Measurements from ENCODE around the gene GJA4.
A peak's percentile ranks its signal among the peaks of the same experiment; 100 is the strongest.
"Not testable (repeated sequence)": the region's sequence is repeated elsewhere in the genome, so short reads cannot be mapped to it uniquely, and the experiment has no call there.

GJA4 gene

DNA sequence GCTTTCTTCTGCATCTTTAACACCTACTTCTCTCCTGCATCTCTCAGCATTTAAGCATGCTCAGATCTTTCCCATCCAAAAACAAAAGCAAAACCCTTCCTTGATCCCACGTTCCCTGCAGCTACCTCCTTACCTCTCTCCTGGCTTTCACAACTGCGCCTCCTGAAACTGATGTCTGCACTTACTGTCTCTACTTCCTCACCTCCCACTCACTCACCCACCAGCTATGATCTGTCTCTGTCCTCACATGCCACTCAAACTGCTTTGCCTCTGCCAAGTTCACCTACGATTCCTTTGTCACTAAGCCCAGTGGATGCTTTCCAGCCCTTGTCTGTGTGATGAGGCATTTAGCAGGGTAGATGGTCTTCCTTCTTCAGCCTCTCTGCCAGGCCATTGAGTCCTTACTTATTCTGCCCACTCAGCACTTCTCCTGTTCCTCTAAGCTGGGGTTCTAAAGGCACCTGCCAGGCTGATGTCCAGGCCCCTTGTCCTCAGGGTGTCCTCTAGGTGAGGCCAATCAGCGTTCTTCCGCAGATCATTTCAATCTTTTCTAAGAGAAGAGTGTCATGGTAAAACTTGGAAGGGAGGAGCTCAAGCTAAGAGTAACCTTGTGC lies 21.8 kb upstream of the GJA4 start:
- no peak for DNase-seq

DNA sequence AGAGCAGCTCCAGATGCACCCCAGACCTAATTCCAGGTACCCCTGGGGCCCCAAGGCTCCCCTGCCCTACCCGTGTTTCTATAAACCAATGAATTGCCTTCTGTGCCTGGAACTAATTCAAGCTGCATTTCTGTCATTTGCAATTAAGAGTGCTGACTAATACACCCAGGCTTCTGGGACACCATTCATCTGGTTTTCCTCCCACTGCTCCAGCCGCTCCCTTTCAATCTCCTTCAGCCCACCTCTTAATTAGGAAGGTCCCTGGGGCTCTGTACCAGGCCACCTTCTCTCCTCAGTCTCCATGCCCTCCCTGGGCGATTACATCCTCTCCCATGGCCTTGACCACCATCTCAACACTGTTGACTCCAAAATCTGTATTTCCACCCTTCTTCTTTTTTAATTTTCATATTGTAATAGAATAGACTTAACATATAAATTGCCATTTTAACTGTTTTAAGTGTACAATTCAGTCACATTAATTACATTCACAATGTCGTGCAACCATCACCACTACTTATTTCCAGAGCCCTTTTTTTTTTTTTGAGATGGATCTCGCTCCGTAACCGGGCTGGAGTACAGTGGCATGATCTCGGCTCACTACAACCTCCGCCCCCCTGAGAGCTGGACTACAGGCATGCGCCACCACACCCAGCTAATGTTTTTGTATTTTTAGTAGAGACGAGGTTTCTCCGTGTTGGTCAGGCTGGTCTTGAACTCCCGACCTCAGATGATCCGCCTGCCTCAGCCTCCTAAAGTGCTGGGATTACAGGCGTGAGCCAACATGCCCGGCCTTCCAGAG lies 21.0 kb upstream of the GJA4 start:
- no peak for DNase-seq

DNA sequence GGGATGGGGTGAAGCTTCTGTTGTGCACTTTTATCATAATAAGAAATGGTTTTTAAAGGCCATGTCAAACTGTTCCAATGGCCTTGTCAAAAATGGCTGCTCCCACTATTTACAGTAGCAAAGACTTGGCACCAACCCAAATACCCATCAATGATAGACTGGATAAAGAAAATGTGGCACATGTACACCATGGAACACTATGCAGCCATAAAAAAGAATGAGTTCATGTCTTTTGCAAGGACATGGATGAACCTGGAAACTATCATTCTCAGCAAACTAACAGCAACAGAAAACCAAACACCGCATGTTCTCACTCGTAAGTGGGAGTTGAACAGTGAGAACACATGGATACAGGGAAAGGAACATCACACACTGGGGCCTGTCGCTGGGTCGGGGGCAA lies 19.7 kb upstream of the GJA4 start:
- DNase-seq, result not testable (repeated sequence)

- no peak for DNase-seq
Observed at GRCh38 chr1:34774957-34775356, 17.8 kb upstream of the GJA4 start.

DNA sequence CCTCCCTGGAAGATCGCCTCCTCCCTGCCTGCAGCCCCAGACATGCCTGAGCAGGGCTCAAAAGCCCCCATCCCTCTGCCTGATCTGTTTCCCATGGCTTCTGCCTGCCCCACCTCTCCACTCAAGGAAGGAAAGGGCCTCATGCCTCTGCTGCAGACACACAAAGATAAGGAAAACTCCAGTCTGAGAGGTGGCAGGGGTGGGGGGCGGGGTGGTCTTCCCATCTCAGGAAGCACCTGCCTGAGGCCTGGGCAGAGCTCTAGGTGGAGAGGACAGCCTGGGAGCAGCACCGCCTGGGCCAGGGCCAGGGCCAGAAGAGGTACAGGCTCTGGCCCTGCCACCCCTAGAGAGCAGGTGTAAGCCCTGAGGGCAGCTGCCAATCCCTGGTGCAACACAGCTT lies 15.9 kb upstream of the GJA4 start:
- no peak for DNase-seq

- no peak for DNase-seq
Observed at GRCh38 chr1:34777519-34778321, 15.1 kb upstream of the GJA4 start.

GRCh38 chr1:34778381-34778780 lies 14.4 kb upstream of the GJA4 start:
- DNase-seq, result no peak

- no peak for DNase-seq
Observed at GRCh38 chr1:34779005-34779404, 13.8 kb upstream of the GJA4 start.

GRCh38 chr1:34779526-34779925 lies 13.3 kb upstream of the GJA4 start:
- DNase-seq, result no peak

DNA sequence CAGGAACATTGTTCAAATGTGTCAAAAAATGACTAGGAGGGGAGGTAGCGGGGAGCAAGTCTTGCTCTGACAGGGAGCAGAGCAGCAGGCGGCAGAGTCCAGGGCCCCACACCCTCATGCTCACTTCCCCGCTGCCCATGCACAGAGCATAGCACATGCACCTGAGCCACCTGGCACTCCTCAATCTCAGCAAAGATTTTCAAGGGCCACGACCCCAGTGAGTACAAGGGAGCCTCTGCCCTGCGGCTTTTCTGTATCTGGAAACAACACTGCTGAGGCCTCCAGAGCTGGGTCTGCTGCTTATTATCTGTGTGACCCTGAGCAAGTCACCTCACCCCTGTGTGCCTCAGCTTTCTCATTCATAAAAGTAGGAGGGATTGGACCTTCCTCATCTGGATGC lies 12.8 kb upstream of the GJA4 start:
- no peak for DNase-seq

DNA sequence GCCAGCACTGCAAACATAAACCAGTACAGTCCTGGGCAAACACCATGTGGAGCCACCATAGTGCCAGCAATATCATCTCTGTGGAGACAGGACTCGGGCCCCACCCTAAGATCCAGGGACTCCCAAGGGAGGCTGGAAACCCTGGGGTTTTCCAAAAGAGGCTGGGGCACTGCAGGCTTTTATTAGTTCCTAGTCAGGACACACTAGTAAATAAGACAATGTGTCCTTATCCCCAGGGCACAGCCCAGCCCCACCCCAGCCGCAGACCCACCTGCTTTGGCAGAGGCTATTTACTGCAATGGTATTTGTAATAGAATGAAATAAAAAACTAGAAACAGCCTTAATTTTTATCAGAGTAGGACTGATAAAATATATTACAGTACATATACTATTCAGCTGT lies 12.3 kb upstream of the GJA4 start:
- DNase-seq, result no peak

DNA sequence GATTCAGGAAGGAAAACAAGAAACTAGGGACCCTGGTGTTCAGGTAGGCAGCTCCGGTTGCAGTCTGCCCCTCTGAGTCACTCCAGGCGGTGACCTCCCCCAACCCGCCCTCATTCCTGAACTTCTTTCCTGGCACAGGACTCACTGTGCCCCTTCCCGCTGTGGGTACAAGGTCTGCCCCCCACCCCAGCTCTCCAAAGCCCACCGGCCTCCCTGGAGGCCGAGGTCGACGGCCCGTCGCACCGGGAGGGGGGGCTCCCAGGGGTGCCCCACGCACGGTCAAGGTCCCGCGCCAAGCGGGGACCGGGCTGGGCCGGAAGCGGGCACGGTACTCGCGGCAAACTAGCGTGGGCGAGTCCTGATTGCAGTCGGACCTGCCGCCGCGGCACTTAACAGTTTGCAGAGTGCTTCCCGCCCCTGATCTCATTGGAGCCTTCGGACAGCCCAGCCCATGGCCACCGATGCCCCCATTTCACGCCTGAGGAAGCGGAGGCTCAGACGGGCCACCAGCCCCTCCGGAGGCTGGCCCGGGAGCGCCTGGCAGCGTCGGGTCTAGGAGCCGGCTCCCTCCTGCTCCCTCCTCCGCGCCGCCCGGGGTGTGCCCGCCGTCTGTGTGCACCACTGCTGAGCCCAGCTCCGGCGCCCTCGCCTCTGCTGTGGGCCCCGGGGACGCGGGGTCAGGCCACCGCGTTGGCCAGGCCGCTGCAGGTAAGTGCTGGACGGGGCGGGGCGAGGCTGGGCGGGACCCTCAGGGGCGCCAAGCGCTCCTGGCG lies 11.5 kb upstream of the GJA4 start, which contains the start of gene GJB3:
TSS of gene GJB3 (plus strand) at position 144 of the 773 bp plus-strand sequence. CDS start 3,549 bp downstream, outside the sequence.
- DNase-seq, result no peak

DNA sequence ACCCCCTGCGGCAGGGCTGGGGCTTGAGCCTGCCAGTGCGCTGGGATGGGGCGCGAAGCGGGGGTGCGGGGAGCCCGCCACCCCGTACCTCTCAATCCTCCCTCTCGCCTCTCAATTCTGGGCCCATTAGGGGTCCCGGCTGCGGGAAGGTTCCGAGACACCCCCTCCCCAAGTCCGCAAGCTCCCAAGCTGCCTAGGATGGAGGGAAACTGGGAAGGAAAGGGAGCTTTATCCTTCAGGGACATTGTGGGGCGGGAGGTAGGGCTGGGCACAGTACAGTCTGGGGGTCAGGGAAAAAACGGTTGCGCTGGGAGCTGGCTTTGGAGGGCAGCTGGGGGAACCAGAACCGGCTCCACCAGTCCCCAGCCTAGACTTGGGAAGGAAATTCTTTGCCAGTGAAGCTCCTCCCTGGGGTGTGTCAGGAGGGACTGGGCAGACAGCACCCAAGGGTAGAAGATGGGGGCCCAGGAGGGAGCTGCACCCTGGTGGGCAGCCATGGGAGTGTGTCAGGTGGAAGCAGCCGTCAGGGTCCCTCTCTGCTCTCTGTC lies 10.9 kb upstream of the GJA4 start:
- no peak for DNase-seq

GRCh38 chr1:34784751-34785221 lies 8.0 kb upstream of the GJA4 start:
- DNase-seq, result no peak

GRCh38 chr1:34785231-34785874 lies 7.4 kb upstream of the GJA4 start:
- DNase-seq, result no peak

DNA sequence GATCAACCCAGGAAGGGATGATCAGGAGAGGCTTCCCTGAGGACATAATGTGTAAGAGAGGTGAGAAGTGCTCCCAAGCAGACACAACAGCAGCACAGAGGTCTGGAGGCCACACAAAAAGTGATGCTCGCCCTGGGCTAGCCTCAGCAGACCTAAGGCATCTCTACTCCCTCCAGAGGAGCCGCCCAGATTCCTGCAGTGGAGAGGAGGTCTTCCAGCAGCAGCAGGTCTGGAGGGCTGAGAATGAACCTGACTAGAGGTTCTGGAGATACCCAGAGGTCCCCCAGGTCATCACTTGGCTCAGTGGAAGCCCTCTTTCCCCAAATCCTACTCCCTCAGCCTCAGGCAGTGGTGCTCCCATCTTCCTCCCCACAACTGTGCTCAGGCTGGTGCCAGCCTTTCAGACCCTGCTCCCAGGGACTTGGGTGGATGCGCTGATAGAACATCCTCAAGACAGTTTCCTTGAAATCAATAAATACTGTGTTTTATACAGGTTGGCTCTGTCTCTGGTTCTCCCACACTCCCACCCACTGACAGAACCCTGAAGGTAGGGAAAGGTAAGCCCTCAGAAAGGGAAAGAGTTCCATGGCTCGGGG lies 6.8 kb upstream of the GJA4 start:
- no peak for DNase-seq

DNA sequence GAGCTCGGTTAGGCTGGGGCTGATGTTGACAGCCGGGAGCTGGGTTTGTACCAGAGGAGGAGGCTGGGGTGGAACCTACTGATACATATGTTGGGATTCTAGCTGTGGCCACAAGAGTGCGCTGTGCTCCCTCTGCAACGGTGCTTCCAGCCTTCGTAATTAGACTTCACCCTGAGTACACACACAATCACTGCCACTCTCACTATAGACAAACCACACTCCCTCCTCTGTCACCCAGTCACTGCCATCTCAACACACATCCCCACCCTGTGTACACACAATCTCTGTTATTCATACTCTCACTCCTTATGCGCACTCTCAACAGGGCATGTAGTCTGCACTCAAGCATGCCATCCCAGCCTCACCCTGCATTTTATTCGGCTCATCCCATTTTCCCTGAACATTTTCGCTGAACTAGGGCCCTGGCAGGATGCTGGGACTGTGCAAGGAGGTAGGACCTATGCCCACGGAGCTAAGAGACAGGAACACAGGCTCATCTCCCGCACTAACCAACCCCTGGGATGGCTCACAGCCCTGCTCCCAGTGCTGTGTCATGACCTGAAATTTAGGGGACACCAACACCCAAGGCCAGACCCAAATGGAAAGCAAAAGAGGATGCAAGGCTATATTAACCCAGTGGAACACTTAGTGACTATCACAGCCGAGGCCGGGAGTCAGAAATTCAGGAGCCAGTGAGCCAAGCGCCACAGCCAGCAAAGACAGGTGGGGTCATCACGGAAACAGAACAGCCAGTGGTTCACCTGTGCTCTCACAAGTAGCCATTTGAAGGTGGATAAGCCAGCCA lies 6.1 kb upstream of the GJA4 start:
- DNase-seq, result peak; percentile 21 to 41

- no peak for DNase-seq
Observed at GRCh38 chr1:34787461-34788420, 5.1 kb upstream of the GJA4 start.

DNA sequence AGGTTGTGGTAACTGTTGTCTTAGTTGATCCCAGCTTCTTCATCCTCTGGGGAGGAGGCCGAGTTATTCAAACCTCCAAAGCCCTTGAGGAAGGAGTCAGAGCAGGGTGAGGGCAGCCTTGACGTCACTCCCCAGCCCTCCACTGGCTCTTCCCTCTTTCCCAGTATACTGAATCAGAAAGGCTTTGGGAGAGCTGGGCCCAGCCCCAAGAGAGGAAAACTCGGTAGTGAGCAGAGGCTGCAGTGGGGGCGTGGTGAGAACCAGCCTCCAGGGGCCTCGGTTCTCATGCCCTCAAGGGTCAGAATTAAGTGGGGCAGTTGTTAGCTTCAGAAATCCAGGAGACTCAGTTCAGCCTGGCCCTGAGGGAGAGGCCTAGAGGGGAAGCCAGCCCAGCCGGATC lies 1.8 kb upstream of the GJA4 start:
- no peak for DNase-seq
